ENCODE measurements around the gene SGO2. TPM values are rescaled to one million over a fixed set of nuclear protein-coding genes. Genes with fewer than 3 reads are reported as not detected.
"Not testable (repeated sequence)": the region's sequence is repeated elsewhere in the genome, so short reads cannot be mapped to it uniquely, and the experiment has no call there.

SGO2 gene
- total RNA-seq, 1 donor from 2014 or later: 2.9 TPM

DNA sequence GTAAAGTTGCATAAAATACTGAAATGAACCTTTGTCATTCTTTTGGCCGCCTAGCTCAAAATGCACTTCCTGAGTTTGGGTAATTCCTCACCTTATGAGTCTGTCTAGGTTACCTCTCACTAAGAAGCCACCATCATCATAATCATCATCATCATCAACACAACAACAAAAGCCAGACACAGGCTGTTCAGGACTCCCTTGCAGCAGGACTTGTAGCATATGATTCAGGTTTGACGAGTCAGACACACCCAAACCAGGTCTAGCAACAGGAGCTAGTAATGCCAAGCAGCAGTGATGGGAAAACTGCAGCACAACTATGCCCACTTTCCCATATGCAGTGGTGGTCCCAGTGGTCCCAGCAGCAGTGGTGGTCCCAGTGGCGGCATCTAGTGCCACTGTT is 2.8 kb upstream of the SGO2 start:
- FAIRE-seq (no peak), DNase-seq (ENCODE audit: low spot score in 2 of 2) (no peak)

DNA sequence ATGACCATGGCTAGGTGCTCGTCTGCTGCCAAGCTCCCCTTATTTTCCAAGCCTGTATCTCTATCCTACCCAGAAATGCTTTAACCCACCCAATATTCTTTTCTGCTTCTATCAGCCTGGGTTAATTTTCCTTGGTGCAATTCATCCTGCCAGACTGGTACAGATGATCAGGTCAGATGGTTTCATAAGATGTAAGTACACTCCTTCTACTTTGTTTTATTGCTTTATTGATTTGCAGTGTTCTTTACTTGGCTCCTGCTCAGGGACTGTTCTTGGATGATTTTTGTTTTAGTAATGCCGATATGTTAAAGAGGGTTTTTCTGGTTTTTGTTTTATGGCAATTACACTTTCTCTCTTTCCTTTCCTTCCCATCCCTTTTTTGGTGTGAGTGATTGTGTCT is 2.4 kb upstream of the SGO2 start:
- no peak for FAIRE-seq

DNA sequence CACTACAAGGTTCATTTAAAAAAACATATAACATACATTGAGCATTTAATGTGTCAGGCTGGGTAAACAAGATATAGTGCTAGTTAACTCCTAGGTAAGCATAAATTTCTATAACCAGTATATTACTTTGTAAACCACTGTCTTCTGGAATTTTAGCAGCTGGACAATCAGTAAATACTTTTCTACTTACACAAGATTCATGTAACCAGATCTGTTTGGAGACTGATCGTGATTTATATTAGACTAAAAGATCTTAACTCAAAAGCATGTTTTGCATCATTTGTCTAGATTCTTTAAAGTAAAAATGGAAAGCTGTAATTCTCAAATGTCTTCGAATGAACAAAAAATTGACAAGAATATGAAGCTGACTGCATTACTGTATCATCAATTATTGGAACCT is 941 bp upstream of the SGO2 start:
- FAIRE-seq (no peak), DNase-seq (ENCODE audit: low spot score in 2 of 2) (no peak)

More for the DNA sequence above, 2.4 kb upstream of the SGO2 start:
- no peak for DNase-seq (ENCODE audit: low spot score in 2 of 2)

DNA sequence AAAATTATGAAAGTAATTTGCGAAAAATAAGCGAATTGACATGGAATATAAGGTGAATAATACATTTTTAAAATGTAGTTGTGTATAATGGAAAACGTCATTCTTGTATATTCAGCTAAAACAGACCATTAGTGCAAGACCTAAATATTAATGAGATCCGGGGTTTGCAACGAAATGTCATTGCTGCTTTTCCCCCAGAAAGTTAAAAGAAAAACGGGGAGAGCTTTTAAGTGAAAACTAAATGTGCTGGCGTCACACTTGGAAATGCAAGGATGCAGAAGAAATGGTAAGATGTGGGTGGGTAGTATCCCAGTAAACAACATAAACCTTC is 491 bp upstream of the SGO2 start:
- FAIRE-seq (no peak), DNase-seq (ENCODE audit: low spot score in 2 of 2) (no peak)

DNA sequence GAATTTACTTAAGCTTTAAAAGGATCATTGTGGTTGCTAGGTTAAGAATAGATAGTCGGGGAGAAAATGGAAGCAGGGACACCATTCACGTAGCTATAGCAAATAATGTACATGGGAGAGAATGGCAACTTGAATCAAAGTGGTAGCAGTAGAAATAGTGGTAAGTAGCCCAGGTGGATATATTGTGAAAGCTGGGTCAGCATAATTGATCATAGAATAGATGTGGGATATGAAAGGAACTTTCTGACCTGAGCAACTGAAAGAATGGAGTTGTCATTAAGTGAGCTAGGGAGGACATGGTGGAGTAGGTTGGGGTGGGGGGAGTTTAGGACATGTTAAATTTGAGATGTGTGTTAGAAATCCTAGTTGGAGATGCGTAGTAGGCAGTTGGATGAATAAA is 2.2 kb downstream of the SGO2 start:
- no peak for FAIRE-seq
- no peak for DNase-seq (ENCODE audit: low spot score in 2 of 2)

DNA sequence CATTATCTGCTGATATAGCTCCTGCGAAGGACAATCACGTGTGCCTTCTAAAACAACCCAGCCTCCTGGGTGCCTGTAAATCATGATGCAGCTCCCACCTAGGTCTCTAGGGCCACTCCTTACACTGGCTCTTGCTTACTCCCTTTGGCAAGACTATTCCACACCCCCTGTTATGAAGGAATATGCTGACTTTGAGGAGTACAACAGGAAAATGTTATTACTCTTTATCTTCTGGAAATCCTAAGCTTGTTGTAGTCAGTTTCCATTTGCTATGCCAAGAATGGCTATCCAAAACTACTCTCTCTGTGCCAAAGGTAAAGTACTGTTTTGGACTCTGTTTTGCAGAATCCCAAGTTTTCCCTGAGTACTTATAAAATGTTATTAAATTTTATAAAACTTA is 7.7 kb downstream of the SGO2 start:
- DNase-seq (ENCODE audit: low spot score in 2 of 2) (no peak), FAIRE-seq (no peak)

DNA sequence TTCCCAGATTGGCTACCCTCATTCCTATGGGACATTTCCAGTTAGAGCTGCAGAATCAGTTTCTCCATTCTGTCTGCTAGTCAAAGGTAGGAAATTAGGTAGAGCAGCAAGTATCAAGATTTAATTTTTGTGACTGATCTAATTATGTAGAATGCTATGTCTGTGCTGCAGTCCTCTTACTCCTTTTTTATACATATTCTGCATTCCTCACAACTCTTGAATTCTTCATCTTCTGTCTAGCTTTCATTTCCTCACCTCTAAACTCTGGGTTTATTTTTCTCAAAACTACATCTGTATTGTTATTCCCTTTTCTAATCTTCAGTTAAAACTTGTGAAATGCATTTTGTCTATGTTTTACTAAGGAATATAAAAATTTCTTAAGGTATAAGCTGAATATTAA is 8.6 kb downstream of the SGO2 start:
- DNase-seq (ENCODE audit: low spot score in 2 of 2): no peak
- no peak for FAIRE-seq

DNA sequence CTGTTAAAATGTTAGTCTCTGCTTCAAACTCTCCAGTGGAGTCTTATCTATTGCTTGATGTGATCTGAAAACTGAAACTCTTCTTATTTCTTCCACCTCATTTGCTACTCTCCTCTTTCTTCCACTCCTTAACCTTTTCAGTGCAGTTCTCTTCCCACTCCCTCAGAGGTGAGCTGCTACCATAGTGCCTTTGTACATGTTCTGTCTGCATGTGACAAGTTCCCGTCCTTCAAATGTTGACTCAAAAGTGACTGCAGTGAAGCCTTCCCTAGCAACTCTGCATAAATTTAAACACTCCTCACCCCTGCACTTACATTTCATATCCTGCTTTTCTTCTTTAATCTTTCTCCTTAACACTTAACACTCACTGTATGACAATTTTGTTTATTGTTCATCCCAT is 12.1 kb downstream of the SGO2 start:
- FAIRE-seq: no peak
- no peak for DNase-seq (ENCODE audit: low spot score in 2 of 2)

DNA sequence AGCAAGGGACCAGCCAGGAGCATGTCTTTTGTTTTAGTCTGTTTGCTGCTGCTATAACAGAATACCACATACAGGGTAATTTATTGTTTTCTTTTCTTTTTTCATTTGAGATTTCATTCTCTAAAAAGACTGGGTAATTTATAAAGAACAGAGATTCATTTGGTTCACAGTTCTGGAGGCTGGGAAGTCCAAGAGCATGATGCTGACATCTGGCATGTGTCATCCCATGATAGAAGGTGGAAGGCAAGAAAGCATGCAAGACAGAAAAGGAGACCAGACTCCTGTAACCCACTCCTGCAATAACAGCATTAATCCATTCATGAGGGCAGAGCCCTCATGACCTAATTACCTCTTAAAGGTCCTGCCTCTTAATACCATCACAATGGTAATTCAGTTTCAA is 14.8 kb downstream of the SGO2 start:
- no peak for DNase-seq (ENCODE audit: low spot score in 2 of 2)
- no peak for FAIRE-seq

DNA sequence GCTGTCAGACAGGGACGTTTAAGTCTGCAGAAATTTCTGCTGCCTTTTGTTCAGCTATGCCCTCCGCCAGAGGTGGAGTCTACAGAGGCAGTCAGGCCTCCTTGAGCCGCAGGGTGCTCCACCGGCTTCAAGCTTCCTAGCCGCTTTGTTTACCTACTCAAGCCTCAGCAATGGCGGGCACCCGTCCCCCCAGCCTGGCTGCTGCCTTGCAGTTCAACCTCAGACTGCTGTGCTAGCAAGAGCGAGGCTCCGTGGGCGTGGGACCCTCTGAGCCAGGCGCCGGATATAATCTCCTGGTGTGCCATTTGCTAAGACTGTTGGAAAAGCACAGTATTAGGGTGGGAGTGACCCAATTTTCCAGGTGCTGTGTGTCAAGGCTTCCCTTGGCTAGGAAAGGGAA is 40.6 kb downstream of the SGO2 start:
- not testable (repeated sequence) for DNase-seq (ENCODE audit: low spot score in 2 of 2)

DNA sequence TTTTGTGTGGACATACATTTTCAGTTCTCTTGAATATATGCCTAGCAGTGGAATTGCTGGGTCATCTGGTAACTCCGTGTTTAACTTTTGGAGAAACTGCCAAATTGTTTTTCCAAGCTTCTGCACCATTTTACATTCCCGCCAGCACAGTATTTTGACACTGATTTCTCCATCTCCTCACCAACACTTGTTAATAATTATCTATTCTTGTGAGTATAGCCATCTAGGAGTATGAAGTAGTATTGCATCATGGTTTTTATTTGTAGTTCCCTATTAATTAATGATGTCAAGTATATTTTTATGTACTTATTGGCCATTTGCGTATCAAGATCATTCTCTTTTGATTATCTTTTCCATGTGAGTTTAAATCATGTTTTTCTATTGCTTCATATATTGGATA is 41.9 kb downstream of the SGO2 start:
- DNase-seq (ENCODE audit: low spot score in 2 of 2) (no peak), FAIRE-seq (no peak)

More for the DNA sequence above, 40.6 kb downstream of the SGO2 start:
- FAIRE-seq: not testable (repeated sequence)

DNA sequence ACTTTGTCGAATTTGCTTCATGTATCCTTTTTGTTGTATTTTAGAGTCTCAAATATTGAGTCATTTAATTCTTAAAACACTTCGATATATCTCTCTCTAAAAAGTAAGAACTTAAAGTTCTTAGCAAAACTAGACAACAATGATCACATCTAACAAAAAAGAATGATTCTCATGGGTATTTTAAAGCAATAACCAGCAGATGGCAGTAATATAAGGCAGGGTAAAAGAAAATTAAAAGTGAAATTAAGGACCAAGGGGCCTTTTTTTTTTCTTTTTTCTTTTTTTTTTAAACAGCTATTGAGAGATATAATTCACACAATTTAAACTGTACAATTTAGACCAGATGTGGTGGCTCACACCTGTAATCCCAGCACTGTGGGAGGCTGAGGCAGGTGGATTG is 50.0 kb downstream of the SGO2 start:
- DNase-seq (ENCODE audit: low spot score in 2 of 2) (no peak), FAIRE-seq (no peak)

DNA sequence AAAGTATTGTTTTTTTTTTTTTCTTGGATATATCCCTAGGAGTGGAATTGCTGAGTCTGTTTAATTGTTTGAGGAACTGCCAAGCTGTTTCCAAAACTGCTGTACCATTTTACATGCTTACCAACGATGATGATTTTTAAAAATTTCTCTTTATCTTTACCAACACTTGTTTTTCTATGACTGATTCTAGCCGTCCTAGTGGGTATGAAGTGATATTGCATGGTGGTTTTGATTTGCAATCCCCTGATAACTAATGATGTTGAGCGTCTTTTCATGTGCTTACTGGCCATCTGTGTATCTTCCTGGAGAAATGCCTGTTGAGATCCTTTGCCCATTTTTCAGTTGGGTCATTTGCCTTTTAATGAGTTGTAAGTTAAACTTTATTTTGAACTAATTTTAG is 51.0 kb downstream of the SGO2 start:
- DNase-seq (ENCODE audit: low spot score in 2 of 2) (no peak), FAIRE-seq (no peak)

DNA sequence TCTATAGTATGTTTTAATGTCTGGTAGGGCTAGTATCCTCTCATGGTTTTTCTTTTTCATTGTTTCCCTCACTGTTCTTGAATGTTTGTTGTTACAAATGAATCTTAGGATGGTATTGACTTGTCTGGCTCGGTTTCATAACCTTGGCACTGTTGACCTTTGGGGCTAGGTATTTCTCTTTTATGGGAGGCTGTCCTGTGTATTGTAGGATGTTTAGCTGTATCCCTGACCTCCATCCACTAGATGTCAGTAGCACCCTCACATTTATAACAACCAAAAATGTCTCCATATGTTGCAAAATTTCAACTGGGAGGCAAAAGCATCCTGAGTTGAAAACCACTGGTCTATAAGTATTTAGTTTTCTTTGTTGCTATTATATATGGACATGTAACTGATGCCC is 52.8 kb downstream of the SGO2 start:
- DNase-seq (ENCODE audit: low spot score in 2 of 2) (no peak), FAIRE-seq (no peak)

DNA sequence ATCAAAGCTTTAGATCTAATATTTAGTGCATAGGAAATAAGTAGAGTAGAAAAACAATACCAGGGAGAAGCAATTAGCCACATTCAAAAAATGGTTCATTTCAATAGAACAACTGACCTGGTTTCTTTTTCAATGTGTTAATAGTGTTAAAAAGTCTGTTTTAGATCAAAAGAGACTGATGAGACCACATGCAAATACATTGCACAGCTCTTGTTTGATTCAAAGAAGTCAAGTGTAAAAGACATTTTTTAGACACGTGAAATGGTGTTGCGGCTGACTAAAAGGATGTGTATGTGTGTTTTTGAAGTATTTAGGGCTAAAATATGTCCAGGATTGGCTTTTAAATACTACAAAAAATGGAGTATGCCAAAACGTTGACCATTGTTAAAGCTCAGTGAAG is 58.6 kb downstream of the SGO2 start:
- DNase-seq (ENCODE audit: low spot score in 2 of 2) (no peak), FAIRE-seq (no peak)

DNA sequence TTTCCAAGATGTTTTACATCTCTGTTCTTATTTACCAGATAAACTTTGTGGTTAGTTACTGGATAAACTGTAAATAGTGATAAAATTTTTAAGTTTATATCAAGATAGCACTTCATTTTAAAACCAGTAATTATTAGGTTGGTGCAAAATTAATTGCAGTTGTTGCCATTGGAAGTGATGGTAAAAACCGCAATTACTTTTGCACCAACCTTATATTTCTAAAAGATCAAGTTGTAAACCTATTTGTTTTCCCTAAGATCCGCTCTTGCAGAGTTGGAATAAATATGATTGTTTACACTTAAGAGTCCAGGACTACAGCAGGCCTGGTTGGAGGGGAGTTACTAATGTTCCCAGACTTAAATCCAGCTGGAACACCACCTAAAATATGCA is 59.3 kb downstream of the SGO2 start:
- FAIRE-seq: no peak

DNA sequence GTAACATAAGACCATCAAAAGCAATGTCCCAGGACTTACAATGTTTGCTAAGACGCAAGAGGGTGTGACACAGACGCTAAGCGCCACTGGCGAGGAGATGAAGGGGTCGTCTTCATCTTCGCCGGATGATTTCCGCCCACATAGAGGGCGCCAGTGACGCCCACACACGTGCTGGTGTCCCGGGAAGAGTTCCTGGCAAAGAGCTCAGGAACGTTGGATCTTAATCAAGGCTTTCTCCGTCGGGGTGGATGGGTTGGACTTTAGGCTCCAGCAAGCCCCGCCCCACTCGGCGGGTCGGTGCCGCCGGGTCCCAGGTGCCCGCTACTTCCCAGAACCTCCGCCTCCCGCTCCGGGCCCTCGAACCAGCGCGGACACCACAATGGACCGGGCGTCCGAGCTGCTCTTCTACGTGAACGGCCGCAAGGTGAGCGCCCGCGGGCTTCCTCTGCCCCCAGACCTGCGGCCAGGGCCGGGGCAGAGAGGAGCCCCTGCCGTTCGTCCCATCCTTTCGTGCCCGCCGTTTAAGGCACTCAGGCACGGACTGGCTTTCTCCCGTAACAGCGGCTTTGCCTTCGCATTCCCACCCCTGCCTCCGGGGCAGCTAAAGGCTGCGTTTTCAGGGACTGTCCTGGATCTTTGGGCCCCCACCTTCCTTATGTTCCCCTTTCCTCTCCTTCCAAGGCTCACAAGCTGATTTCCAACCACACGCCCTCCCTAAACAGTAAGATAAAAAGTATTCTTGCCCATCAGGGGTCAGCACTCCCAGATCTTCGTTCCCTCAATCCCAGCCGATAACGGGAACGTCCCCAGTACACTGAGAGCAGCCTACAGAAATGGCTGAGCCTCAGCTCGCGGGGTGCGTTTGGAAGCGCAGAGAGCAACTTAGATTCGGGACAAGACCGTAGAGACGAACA is 60.0 kb downstream of the SGO2 start, which contains the start of gene AOX1:
TSS of gene AOX1 (plus strand) at position 285 of the 914 bp plus-strand sequence. CDS start at position 380, 95 bp downstream.
- DNase-seq (ENCODE audit: low spot score in 2 of 2): peak in 1 of 2 donors; percentile 61
- no peak for FAIRE-seq

More for the DNA sequence above, 59.3 kb downstream of the SGO2 start:
- DNase-seq (ENCODE audit: low spot score in 2 of 2): no peak

DNA sequence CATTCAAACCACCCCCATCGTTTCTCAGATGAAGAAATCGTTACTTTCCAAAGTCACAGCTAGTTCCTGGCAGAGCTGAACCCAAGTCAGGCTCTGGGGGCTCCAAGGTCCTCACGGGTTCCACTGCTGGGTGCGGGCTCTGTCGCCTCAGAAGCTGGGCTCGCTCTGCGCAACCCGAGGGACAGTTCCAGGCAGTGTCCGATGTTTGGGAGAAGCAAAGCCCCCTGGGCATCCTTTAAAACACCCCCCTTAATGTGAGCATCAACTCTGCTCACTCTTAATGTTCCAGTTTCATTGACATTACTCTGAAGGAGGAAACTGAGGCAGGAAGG is 60.6 kb downstream of the SGO2 start:
- FAIRE-seq: no peak

DNA sequence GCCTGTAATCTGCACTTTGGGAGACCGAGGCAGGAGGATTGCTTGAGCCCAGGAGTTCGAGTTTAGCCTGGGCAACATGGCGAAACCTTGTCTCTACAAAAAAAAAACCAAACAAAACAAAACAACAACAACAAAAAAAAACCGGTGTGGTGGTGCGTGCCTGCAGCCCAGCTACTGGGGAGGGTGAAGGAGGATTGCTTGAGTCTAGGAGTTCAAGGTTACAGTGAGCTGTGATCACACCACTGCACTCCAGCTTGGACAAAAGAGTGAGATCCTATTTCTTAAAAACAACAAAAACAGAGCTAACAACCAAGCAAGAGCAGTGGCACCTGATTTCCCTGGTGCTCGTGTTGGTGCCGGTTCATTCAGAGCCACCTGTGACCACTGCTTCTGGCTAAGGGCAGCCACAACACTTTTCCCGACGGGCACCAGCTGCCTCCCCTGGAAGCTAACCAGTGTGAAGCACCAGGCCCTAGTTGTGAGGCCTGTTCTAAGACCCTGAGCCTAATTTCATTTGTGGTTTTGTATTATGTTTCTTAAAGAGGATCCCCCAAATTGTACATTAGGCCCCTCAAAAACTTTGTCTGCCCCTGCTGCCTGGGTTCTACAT is 61.1 kb downstream of the SGO2 start:
- no peak for DNase-seq (ENCODE audit: low spot score in 2 of 2)
- FAIRE-seq: no peak

More for the DNA sequence above, 60.6 kb downstream of the SGO2 start:
- no peak for DNase-seq (ENCODE audit: low spot score in 2 of 2)

DNA sequence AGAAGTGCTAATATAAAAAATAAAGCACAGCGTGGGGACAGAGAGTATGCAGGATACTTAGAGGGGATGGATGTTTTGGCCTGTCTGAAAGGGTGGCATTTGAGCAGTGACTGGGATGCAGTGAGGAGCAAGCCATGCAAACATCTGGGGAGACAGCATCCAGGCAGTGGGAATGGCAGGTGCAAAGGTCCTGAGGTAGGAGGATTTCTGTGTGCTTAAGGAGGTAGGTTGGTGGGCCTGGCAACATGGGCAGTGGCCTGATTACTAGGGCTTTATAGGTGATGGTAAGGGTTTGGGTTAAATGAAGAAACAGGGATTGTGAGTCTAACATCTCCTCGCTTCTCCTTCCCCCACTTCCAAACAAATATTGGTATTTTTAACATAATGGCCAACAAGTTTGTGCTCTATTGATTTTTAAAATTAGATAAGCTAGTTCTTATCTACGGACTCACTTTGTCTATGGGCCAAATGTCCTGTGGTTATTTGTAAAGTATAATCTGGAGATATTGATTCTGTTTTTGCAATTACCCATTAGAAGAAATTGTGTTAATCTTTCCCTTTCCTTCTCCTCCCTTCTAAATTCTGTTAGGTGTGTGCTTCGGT is 62.2 kb downstream of the SGO2 start:
- DNase-seq (ENCODE audit: low spot score in 2 of 2): no peak
- FAIRE-seq: no peak

DNA sequence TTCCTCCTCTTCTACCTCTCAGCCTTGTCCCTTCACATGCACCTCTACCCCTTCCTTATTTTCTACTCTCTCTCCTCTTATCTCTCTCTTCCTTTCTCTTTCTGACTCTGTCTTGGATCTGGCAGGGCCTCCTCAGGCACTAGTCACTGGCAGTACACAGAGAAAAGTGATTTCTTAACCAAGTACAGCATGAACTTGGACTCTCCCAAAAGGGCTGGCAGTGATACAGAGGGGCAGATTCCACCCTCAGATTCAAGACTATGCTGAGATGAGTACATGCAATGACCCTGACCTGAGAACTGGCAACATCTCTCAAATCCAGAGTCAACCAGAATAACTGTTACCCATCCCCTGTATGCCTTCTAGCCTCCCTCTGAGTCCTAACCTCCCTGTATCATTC is 64.1 kb downstream of the SGO2 start:
- DNase-seq (ENCODE audit: low spot score in 2 of 2): no peak
- FAIRE-seq: no peak

DNA sequence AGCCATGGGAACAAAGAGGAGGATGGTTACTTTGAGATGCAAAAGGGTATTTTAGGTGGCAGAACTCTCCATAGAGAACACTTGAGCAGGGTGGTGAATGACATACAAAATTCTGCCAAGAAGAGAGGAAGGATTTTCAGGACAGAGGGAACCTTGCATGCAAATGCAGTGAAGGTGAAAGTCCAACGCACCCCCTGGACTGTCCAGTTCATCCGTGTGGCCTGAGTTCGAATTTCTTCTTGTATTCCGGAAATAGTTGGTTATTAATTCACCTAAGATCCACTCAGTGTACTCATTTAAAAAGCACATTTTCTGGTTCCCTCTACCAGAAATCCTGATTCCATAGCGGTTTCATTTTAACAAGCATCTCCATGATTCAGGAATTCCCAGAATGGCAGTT is 65.3 kb downstream of the SGO2 start:
- DNase-seq (ENCODE audit: low spot score in 2 of 2) (no peak), FAIRE-seq (no peak)
